Kidney epithelial cell (primary cell): Measurements from ENCODE around the gene SCN1B. TPM values are rescaled to one million over a fixed set of nuclear protein-coding genes. Genes with fewer than 3 reads are reported as not detected.

Experiments used
- DNase-seq: peaks from one replicate; pipeline ENCODE4 v3.0.0-alpha.2; 2010; ENCODE audit warnings: low read depth
- H3K27me3 ChIP-seq: 2 replicates; pipeline ENCODE4 v1.6.0; 2011; ENCODE audit warnings: low read length; ENCODE audit not compliant: control insufficient read depth, insufficient read depth
- H3K36me3 ChIP-seq: 2 replicates; pipeline ENCODE4 v1.5.1; 2011; ENCODE audit warnings: low read length; ENCODE audit not compliant: control insufficient read depth, insufficient read depth
- H3K4me3 ChIP-seq: 2 replicates; pipeline ENCODE4 v1.5.1; 2011; ENCODE audit warnings: low read depth, mild to moderate bottlenecking, control low read depth, low read length
- total RNA-seq: library from RNA; depleted of rRNA; stranded (reverse); fragments of >200 nt; gene quantifications from 2 replicates; pipeline ENCODE4 v1.2.3, GENCODE V29; 2015
- TF ChIP-seq, protein P1 (sequence below): IDR thresholded peaks from 2 replicates; pipeline ENCODE4 v1.5.1; 2011; ENCODE audit warnings: mild to moderate bottlenecking, moderate library complexity, low read length, control low read depth, inconsistent platforms; ENCODE audit not compliant: insufficient read depth, poor library complexity, severe bottlenecking

Gene SCN1B
- total RNA-seq, 1 donor from 2014 or later = 1.8 TPM

- Histone ChIP-seq H3K27me3 (no peaks in the 10 kb centered on the region), H3K4me3 (no peak overlapping the region), H3K36me3 (no peaks in the 10 kb centered on the region)
- TF ChIP-seq, protein P1, sequence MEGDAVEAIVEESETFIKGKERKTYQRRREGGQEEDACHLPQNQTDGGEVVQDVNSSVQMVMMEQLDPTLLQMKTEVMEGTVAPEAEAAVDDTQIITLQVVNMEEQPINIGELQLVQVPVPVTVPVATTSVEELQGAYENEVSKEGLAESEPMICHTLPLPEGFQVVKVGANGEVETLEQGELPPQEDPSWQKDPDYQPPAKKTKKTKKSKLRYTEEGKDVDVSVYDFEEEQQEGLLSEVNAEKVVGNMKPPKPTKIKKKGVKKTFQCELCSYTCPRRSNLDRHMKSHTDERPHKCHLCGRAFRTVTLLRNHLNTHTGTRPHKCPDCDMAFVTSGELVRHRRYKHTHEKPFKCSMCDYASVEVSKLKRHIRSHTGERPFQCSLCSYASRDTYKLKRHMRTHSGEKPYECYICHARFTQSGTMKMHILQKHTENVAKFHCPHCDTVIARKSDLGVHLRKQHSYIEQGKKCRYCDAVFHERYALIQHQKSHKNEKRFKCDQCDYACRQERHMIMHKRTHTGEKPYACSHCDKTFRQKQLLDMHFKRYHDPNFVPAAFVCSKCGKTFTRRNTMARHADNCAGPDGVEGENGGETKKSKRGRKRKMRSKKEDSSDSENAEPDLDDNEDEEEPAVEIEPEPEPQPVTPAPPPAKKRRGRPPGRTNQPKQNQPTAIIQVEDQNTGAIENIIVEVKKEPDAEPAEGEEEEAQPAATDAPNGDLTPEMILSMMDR = no peak
- no peak for DNase-seq
Observed at GRCh38 chr19:35073516-35073915, 43.2 kb downstream of the SCN1B start.

GRCh38 chr19:35073941-35074340 lies 43.7 kb downstream of the SCN1B start:
- TF ChIP-seq, protein P1 = no peak

GRCh38 chr19:35074426-35075201 lies 44.3 kb downstream of the SCN1B start:
- no peak overlapping the region for H3K4me3 ChIP-seq
- TF ChIP-seq, protein P1 = no peak
- no peaks in the 10 kb centered on the region for H3K36me3 ChIP-seq
- no peaks in the 10 kb centered on the region for H3K27me3 ChIP-seq
- DNase-seq = no peak

More at GRCh38 chr19:35073941-35074340, 43.7 kb downstream of the SCN1B start:
- Histone ChIP-seq H3K4me3 (no peak overlapping the region), H3K27me3 (no peaks in the 10 kb centered on the region), H3K36me3 (no peaks in the 10 kb centered on the region)
- DNase-seq = no peak

DNA sequence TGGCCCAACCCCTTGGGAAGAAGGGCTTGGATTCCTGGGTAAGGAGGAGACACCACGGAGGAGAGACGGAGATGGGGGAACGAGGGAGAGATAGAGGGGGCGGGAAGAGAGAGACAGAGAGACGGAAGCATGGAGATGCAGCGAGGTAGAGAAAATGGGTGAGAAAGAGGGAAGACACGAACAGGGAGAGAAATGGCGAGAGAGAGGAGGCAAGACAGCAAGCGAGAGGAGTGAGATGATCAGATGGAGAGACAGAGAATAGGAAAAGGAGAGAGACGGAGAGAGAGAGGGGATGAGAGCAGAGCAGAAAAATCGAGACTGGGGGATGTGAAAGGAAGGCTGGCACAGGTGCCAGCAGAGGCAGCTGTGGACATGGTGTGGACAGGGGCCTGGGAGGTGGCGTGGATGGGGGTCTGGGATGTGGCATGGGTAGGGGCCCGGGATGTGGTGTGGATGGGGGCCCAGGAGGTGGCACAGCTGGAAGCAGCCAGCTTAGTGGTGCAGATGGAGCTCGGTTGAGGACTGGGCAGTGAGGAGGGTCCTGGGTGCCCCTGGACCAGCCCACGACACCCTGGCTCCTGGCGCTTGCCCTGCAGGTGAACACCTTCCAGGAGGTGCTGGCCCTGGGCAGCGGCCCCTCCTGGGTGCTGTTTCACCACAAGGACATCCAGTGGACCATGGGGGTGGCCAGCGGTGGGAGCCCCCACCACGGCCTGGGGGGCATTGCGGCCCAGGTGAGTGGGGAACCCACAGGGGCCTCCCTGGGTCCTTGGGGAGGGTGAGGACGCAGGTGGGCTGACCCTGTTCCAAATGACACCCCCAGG lies 45.1 kb downstream of the SCN1B start:
- no peak overlapping the region for H3K4me3 ChIP-seq
- no peaks in the 10 kb centered on the region for H3K36me3 ChIP-seq

DNA sequence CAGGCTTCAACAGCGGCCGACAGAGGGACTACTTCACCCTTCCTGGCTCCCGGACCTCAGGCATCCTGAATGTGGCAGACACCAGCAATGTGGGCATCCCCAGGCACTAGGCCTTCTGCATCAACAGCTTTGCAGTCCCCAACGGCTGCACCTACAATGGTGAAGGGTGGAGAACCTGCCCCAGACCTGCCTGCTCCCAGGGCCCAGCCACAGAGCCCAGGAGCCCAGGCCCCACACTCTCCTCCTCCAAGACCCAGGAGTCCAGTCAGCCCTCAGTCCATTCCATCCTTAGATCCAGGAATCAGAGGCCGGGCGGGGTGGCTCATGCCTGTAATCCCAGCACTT lies 45.7 kb downstream of the SCN1B start:
- Histone ChIP-seq H3K27me3 (no peaks in the 10 kb centered on the region), H3K4me3 (no peak overlapping the region), H3K36me3 (no peaks in the 10 kb centered on the region)
- TF ChIP-seq, protein P1 = no peak
- no peak for DNase-seq

More for the DNA sequence above, 45.1 kb downstream of the SCN1B start:
- no peak for DNase-seq
- H3K27me3 ChIP-seq = no peaks in the 10 kb centered on the region
- TF ChIP-seq, protein P1 = no peak

GRCh38 chr19:35076657-35077056 lies 46.4 kb downstream of the SCN1B start:
- TF ChIP-seq, protein P1 = no peak
- no peak for DNase-seq

More at GRCh38 chr19:35076657-35077056, 46.4 kb downstream of the SCN1B start:
- Histone ChIP-seq H3K27me3 (no peaks in the 10 kb centered on the region), H3K36me3 (no peaks in the 10 kb centered on the region), H3K4me3 (no peak overlapping the region)
